Stimulated activated CD4-positive, alpha-beta T cell treated with anti-CD3 and anti-CD28 coated beads, Interleukin-1b, Interleukin-23, amount 100 ng/mL, for 48 hours (primary cell): Measurements from ENCODE around the gene UBE2G2.

Experiments used
- DNase-seq: peaks from one replicate; pipeline ENCODE4 v3.0.0-alpha.2; 2020

Gene UBE2G2

GRCh38 chr21:44723177-44724131 lies 78.2 kb downstream of the UBE2G2 start:
- no peak for DNase-seq

GRCh38 chr21:44722731-44723130 lies 78.9 kb downstream of the UBE2G2 start:
- no peak for DNase-seq

- DNase-seq = no peak
Measured at GRCh38 chr21:44720170-44720569, 81.5 kb downstream of the UBE2G2 start.
